ENCODE measurements around the gene TCF21. TPM values are rescaled to one million over a fixed set of nuclear protein-coding genes. Genes with fewer than 3 reads are reported as not detected.
"Not testable (repeated sequence)": the region's sequence is repeated elsewhere in the genome, so short reads cannot be mapped to it uniquely, and the experiment has no call there.

TCF21 gene
- total RNA-seq, 1 experiment from 2014 or later, result not detected

GRCh38 chr6:133923938-133924593 lies 35.2 kb downstream of the TCF21 start:
- TF ChIP-seq EZH2 (IDR thresholded peaks at IDR 0.05; ENCODE audit: borderline replicate concordance, low read depth, low read length, poor library complexity, severe bottlenecking) (no peak), CTCF (conservative IDR thresholded peaks at IDR 0.05; ENCODE audit: low read depth, low read length) (peak; percentile 82)
- Histone ChIP-seq H3K27ac (ENCODE audit: low read depth, low read length, poor library complexity, severe bottlenecking) (no peak overlapping the region), H3K4me3 (ENCODE audit: low read depth, low read length, poor library complexity, severe bottlenecking) (no peak overlapping the region), H3K4me1 (ENCODE audit: insufficient read depth, low read length, poor library complexity, severe bottlenecking) (no peaks in the 10 kb centered on the region), H3K27me3 (replicated peaks; ENCODE audit: insufficient read depth, low read depth, low read length, poor library complexity) (peaks cover 30% of the 10 kb centered on the region), H3K36me3 (ENCODE audit: insufficient read depth, low read length, poor library complexity, severe bottlenecking) (no peaks in the 10 kb centered on the region), H3K9me3 (ENCODE audit: low read depth, low read length, poor library complexity, severe bottlenecking) (no peaks in the 10 kb centered on the region)
- BruUV-seq (replicated peaks), result no TSS peak
- intact Hi-C loops (cut with micrococcal nuclease; ENCODE audit: unreplicated experiment), result loop anchor here (1.0 to 5.0 kb wide), 3 partner anchors 139 to 1018 kb away; no protein-coding TSS in a partner anchor
- CTCF ChIA-PET, result interaction anchor here (0.5 to 5.6 kb wide), 9 partner anchors 17 to 1017 kb away, joined by 3 to 103 read pairs (median 3); no protein-coding TSS in a partner anchor
- peak; percentile 81 for DNase-seq (ENCODE audit: low spot score)
- POLR2A ChIA-PET (ENCODE audit: low non-redundant PET), result no interaction called here

GRCh38 chr6:133931221-133931620 lies 42.3 kb downstream of the TCF21 start:
- CTCF ChIA-PET; DNase-seq (ENCODE audit: low spot score); POLR2A ChIA-PET (ENCODE audit: low non-redundant PET); H3K9me3 ChIP-seq (ENCODE audit: low read depth, low read length, poor library complexity, severe bottlenecking); intact Hi-C loops (cut with micrococcal nuclease; ENCODE audit: unreplicated experiment); H3K36me3 ChIP-seq (ENCODE audit: insufficient read depth, low read length, poor library complexity, severe bottlenecking); H3K27ac ChIP-seq (ENCODE audit: low read depth, low read length, poor library complexity, severe bottlenecking); H3K4me1 ChIP-seq (ENCODE audit: insufficient read depth, low read length, poor library complexity, severe bottlenecking); H3K4me3 ChIP-seq (ENCODE audit: low read depth, low read length, poor library complexity, severe bottlenecking); BruUV-seq (replicated peaks): not testable (repeated sequence)
- H3K27me3 ChIP-seq (replicated peaks; ENCODE audit: insufficient read depth, low read depth, low read length, poor library complexity), result peaks cover 29% of the 10 kb centered on the region

- DNase-seq (ENCODE audit: low spot score); BruUV-seq (replicated peaks); CTCF ChIA-PET; H3K36me3 ChIP-seq (ENCODE audit: insufficient read depth, low read length, poor library complexity, severe bottlenecking); intact Hi-C loops (cut with micrococcal nuclease; ENCODE audit: unreplicated experiment); H3K4me3 ChIP-seq (ENCODE audit: low read depth, low read length, poor library complexity, severe bottlenecking); H3K4me1 ChIP-seq (ENCODE audit: insufficient read depth, low read length, poor library complexity, severe bottlenecking); H3K9me3 ChIP-seq (ENCODE audit: low read depth, low read length, poor library complexity, severe bottlenecking); H3K27ac ChIP-seq (ENCODE audit: low read depth, low read length, poor library complexity, severe bottlenecking); POLR2A ChIA-PET (ENCODE audit: low non-redundant PET): not testable (repeated sequence)
- peaks cover 10% of the 10 kb centered on the region for H3K27me3 ChIP-seq (replicated peaks; ENCODE audit: insufficient read depth, low read depth, low read length, poor library complexity)
These were observed 47.4 kb downstream of the TCF21 start for GRCh38 chr6:133936352-133936751.

GRCh38 chr6:133937909-133938308 lies 49.0 kb downstream of the TCF21 start:
- POLR2A ChIA-PET (ENCODE audit: low non-redundant PET), result no interaction called here
- Histone ChIP-seq H3K4me1 (ENCODE audit: insufficient read depth, low read length, poor library complexity, severe bottlenecking) (no peaks in the 10 kb centered on the region), H3K36me3 (ENCODE audit: insufficient read depth, low read length, poor library complexity, severe bottlenecking) (no peaks in the 10 kb centered on the region), H3K27ac (ENCODE audit: low read depth, low read length, poor library complexity, severe bottlenecking) (no peak overlapping the region), H3K9me3 (ENCODE audit: low read depth, low read length, poor library complexity, severe bottlenecking) (no peaks in the 10 kb centered on the region), H3K4me3 (ENCODE audit: low read depth, low read length, poor library complexity, severe bottlenecking) (no peak overlapping the region), H3K27me3 (replicated peaks; ENCODE audit: insufficient read depth, low read depth, low read length, poor library complexity) (peaks cover 10% of the 10 kb centered on the region)
- intact Hi-C loops (cut with micrococcal nuclease; ENCODE audit: unreplicated experiment), result no loop called here
- no peak for DNase-seq (ENCODE audit: low spot score)
- no TSS peak for BruUV-seq (replicated peaks)
- TF ChIP-seq CTCF (conservative IDR thresholded peaks at IDR 0.05; ENCODE audit: low read depth, low read length), result no peak
- no peak for TF ChIP-seq EZH2 (IDR thresholded peaks at IDR 0.05; ENCODE audit: borderline replicate concordance, low read depth, low read length, poor library complexity, severe bottlenecking)
- CTCF ChIA-PET, result no interaction called here

All from A673 (cell line).